Kidney epithelial cell (primary cell): ENCODE results near the gene CORO2B. TPM values are rescaled to one million over a fixed set of nuclear protein-coding genes. Genes with fewer than 3 reads are reported as not detected.

ENCODE experiments used
- DNase-seq: peaks from one replicate; pipeline ENCODE4 v3.0.0-alpha.2; 2010; ENCODE audit warnings: low read depth
- H3K27me3 ChIP-seq: 2 replicates; pipeline ENCODE4 v1.6.0; 2011; ENCODE audit warnings: low read length; ENCODE audit not compliant: control insufficient read depth, insufficient read depth
- H3K36me3 ChIP-seq: 2 replicates; pipeline ENCODE4 v1.5.1; 2011; ENCODE audit warnings: low read length; ENCODE audit not compliant: control insufficient read depth, insufficient read depth
- H3K4me3 ChIP-seq: 2 replicates; pipeline ENCODE4 v1.5.1; 2011; ENCODE audit warnings: low read depth, mild to moderate bottlenecking, control low read depth, low read length
- CTCF ChIP-seq: IDR thresholded peaks from 2 replicates; pipeline ENCODE4 v1.5.1; 2011; ENCODE audit warnings: mild to moderate bottlenecking, moderate library complexity, low read length, control low read depth, inconsistent platforms; ENCODE audit not compliant: insufficient read depth, poor library complexity, severe bottlenecking
- total RNA-seq: library from RNA; depleted of rRNA; stranded (reverse); fragments of >200 nt; gene quantifications from 2 replicates; pipeline ENCODE4 v1.2.3, GENCODE V29; 2015

Gene CORO2B
- total RNA-seq, 1 donor from 2014 or later, result 19.8 TPM

- Histone ChIP-seq H3K27me3 (no peaks in the 10 kb centered on the region), H3K36me3 (no peaks in the 10 kb centered on the region), H3K4me3 (no peak overlapping the region)
- no peak for DNase-seq
- TF ChIP-seq CTCF, result no peak
Measured at GRCh38 chr15:68589783-68590710, 11.3 kb downstream of the CORO2B start.

- Histone ChIP-seq H3K4me3 (no peak overlapping the region), H3K27me3 (no peaks in the 10 kb centered on the region), H3K36me3 (no peaks in the 10 kb centered on the region)
- no peak for TF ChIP-seq CTCF
- no peak for DNase-seq
Measured at GRCh38 chr15:68590721-68591389, 12.1 kb downstream of the CORO2B start.

- no peak for TF ChIP-seq CTCF
- no peak for DNase-seq
- H3K4me3 ChIP-seq, result no peak overlapping the region
- H3K36me3 ChIP-seq, result no peaks in the 10 kb centered on the region
- H3K27me3 ChIP-seq, result no peaks in the 10 kb centered on the region
Measured at GRCh38 chr15:68592054-68592453, 13.3 kb downstream of the CORO2B start.

- H3K36me3 ChIP-seq, result no peaks in the 10 kb centered on the region
- H3K27me3 ChIP-seq, result no peaks in the 10 kb centered on the region
- no peak overlapping the region for H3K4me3 ChIP-seq
- no peak for TF ChIP-seq CTCF
- no peak for DNase-seq
Measured at GRCh38 chr15:68592544-68592943, 13.8 kb downstream of the CORO2B start.

GRCh38 chr15:68593341-68593740 is 14.5 kb downstream of the CORO2B start:
- no peak for TF ChIP-seq CTCF
- DNase-seq, result no peak
- Histone ChIP-seq H3K4me3 (no peak overlapping the region), H3K27me3 (no peaks in the 10 kb centered on the region), H3K36me3 (no peaks in the 10 kb centered on the region)
